ENCODE measurements around the gene CMBL. TPM values are rescaled to one million over a fixed set of nuclear protein-coding genes. Genes with fewer than 3 reads are reported as not detected.
A peak's percentile ranks its signal among the peaks of the same experiment; 100 is the strongest.
"Not testable (repeated sequence)": the region's sequence is repeated elsewhere in the genome, so short reads cannot be mapped to it uniquely, and the experiment has no call there.

Gene CMBL
- total and polyA plus RNA-seq, 8 donors: 2.7 to 153 (median 19.0) TPM; not detected in 1

DNA sequence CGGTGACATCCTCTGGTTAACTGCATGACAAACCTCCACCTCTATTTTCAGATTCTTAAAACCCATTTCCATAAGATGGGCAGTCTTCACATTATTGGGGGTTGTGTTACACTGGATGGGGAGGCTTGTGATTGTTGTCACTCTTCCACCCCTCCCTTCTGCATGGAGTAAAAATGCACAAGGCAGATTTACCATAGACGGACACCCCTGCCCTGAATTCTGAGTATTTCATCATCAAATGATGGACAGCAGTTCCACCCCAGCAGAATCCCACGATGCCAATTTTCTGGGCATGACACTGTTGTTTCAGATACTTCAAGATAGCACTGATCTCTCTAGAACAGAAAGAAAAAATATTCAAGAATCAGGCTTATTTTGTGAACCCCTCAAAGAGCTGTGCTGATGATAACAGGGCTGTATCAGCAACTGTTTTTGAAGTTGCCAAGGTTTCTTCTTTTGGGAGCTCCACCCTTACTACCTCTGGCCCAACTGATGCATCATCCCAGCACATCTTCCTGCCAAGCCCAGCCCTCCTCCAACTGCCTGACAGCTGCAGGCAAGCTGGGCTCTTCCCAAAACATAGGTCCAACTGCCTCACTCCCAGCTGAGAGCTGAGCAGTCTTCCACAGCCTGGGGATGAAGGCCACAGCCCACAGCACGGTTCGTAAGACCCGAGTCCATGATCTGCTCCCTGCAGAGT lies 21.4 kb downstream of the CMBL start:
- peak in 1 of 2 donors; percentile 70 for DNase-seq

DNA sequence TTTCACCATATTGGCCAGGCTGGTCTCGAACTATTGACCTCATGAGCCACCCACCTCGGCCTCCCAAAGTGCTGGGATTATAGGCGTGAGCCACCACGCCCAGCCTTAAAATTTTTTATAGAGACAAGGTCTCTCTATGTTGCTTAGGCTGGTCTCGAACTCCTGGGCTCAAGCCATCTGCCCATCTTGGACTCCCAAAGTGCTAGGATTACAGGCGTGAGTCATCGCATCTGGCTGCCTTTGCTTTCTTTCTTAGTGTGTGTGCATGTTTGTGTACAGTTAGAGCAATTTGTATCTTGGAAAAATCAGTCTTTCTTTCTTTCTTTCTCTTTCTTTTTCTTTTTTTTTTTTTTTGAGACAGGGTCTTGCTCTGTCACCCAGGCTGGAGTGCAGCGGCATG lies 22.3 kb downstream of the CMBL start:
- H3K27me3 ChIP-seq, H3K4me3 ChIP-seq, H3K27ac ChIP-seq, H3K9me3 ChIP-seq, DNase-seq: not testable (repeated sequence)
- WGBS, 5 donors: 81 to 94% (median 87%) methylated on average over 7 to 8 of the region's 8 CpGs
- intact Hi-C loops (cut with DNase I; ENCODE audit: low total_unique reads): loop anchor here (10.0 kb wide), 2 partner anchors 79 to 139 kb away; no protein-coding TSS in a partner anchor
- peaks cover 0 to 26% (median 22%) of the 10 kb centered on the region in 4 donors for H3K4me1 ChIP-seq
- peaks cover 0 to 50% (median 19%) of the 10 kb centered on the region in 4 donors for H3K36me3 ChIP-seq

More for the DNA sequence above, 21.4 kb downstream of the CMBL start:
- H3K4me1 ChIP-seq: peaks cover 0 to 26% (median 22%) of the 10 kb centered on the region in 4 donors
- no peak overlapping the region for H3K4me3 ChIP-seq
- no peaks in the 10 kb centered on the region for H3K27me3 ChIP-seq
- TF ChIP-seq POLR2A (IDR thresholded peaks at IDR 0.05) (no peak), EP300 (IDR thresholded peaks at IDR 0.05) (no peak), POLR2AphosphoS5 (IDR thresholded peaks at IDR 0.05) (no peak)
- TF ChIP-seq, protein P1, sequence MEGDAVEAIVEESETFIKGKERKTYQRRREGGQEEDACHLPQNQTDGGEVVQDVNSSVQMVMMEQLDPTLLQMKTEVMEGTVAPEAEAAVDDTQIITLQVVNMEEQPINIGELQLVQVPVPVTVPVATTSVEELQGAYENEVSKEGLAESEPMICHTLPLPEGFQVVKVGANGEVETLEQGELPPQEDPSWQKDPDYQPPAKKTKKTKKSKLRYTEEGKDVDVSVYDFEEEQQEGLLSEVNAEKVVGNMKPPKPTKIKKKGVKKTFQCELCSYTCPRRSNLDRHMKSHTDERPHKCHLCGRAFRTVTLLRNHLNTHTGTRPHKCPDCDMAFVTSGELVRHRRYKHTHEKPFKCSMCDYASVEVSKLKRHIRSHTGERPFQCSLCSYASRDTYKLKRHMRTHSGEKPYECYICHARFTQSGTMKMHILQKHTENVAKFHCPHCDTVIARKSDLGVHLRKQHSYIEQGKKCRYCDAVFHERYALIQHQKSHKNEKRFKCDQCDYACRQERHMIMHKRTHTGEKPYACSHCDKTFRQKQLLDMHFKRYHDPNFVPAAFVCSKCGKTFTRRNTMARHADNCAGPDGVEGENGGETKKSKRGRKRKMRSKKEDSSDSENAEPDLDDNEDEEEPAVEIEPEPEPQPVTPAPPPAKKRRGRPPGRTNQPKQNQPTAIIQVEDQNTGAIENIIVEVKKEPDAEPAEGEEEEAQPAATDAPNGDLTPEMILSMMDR (IDR thresholded peaks at IDR 0.05): no peak
- WGBS, 5 donors: 81 to 89% (median 85%) methylated on average over 6 of the region's 6 CpGs
- H3K9me3 ChIP-seq: no peaks in the 10 kb centered on the region
- H3K36me3 ChIP-seq: peaks cover 0 to 52% (median 17%) of the 10 kb centered on the region in 4 donors
- intact Hi-C loops (cut with DNase I; ENCODE audit: low total_unique reads): loop anchor here (10.0 kb wide), 2 partner anchors 78 to 138 kb away; no protein-coding TSS in a partner anchor
- H3K27ac ChIP-seq: no peak overlapping the region

DNA sequence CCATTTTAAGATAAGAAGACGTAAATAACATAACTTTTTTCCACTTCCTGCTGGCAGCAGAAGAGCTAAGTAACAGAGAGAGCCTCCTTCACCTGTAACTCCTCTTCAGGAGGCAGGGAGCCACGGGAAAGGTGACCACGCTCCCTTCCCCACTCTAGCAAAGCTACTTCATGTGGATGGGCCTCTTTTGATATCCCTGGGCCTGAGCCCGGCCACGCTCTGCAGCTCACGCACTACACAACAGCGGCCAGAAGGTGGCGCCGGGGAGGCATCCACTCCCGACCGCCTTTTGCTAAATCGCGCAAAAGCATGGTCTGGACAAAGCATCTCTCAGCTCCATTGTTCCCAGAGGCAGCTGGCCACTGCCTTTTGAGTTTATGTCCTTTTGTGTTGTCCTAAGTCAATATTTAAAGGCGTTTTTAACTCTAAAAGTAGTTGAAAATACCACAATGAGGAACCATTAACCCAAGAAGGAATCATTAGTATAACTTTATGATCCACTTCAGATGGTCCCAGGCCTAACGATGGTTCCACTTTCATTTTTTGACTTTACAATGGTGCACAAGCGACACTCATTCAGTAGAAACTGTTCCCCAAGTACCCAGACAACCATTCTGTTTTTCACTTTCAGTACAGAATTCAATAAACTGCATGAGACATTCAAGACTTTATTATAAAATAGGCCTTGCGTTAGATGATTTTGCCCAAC lies 23.6 kb downstream of the CMBL start:
- H3K27ac ChIP-seq: no peak overlapping the region
- H3K4me3 ChIP-seq: no peak overlapping the region
- DNase-seq: peak; percentile 90 to 94
- intact Hi-C loops (cut with DNase I; ENCODE audit: low total_unique reads): loop anchor here (10.0 kb wide), 2 partner anchors 81 to 141 kb away; no protein-coding TSS in a partner anchor
- no peaks in the 10 kb centered on the region for H3K9me3 ChIP-seq
- H3K4me1 ChIP-seq: peaks cover 0 to 20% (median 14%) of the 10 kb centered on the region in 4 donors
- peaks cover 0 to 42% (median 16%) of the 10 kb centered on the region in 4 donors for H3K36me3 ChIP-seq
- WGBS, 5 donors: 18 to 27% (median 21%) methylated on average over 12 to 17 of the region's 17 CpGs
- H3K27me3 ChIP-seq: no peaks in the 10 kb centered on the region
- peak in 2 of 3 donors; percentile 17 to 75 for TF ChIP-seq POLR2AphosphoS5 (IDR thresholded peaks at IDR 0.05)
- TF ChIP-seq EP300 (IDR thresholded peaks at IDR 0.05): no peak
- TF ChIP-seq POLR2A (IDR thresholded peaks at IDR 0.05): no peak
- TF ChIP-seq, protein P1 (IDR thresholded peaks at IDR 0.05): peak in 5 of 7 experiments; percentile 84 to 94 (median 89)

DNA sequence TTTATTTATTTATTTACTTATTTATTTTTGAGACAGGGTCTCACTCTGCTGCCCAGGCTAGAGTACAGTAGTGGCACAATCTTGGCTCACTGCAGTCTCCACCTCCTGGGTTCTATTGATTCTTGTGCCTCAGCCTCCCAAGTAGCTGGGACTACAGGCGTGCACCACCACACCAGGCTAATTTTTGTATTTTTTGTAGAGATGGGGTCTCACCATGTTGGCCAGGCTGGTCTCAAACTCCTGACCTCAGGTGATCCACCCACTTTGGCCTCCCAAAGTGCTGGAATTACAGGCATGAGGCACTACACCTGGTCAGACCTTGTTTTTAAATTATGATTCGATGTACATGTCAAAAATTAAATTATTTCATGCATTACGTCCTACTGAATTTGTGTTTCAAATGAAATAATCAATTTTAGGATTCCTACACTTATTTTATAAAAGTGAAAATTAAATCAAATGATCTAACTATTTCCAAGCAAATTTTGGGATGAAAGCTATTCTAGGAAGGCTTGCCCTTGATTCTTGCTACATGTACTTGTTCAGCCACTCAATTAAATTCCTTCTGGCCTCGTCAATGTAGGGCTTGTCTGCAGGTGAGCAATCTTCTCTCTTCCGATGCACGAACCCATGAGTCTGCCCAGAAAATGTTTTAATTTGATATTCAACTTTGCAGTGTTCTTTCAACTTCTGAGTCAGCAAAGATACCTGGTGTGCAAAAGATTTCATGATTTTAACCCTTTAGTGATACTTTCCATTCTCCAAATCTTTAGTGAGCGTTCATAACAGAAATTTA lies 27.6 kb downstream of the CMBL start:
- no peak overlapping the region for H3K27ac ChIP-seq
- peaks cover 0 to 22% (median 8%) of the 10 kb centered on the region in 4 donors for H3K36me3 ChIP-seq
- WGBS, 5 donors: 76 to 95% (median 87%) methylated on average over 7 of the region's 7 CpGs
- no peaks in the 10 kb centered on the region for H3K27me3 ChIP-seq
- intact Hi-C loops (cut with DNase I; ENCODE audit: low total_unique reads): loop anchor here (10.0 kb wide), 2 partner anchors 85 to 145 kb away; no protein-coding TSS in a partner anchor
- no peak for DNase-seq
- no peaks in the 10 kb centered on the region for H3K9me3 ChIP-seq
- no peak overlapping the region for H3K4me3 ChIP-seq
- peaks cover 0 to 14% (median 4%) of the 10 kb centered on the region in 4 donors for H3K4me1 ChIP-seq
- TF ChIP-seq EP300 (IDR thresholded peaks at IDR 0.05) (no peak), POLR2A (IDR thresholded peaks at IDR 0.05) (no peak), POLR2AphosphoS5 (IDR thresholded peaks at IDR 0.05) (no peak)
- TF ChIP-seq, protein P1 (IDR thresholded peaks at IDR 0.05): no peak
